Transverse colon (tissue), 4 donors: Measurements from ENCODE around the gene IRGQ. TPM values are rescaled to one million over a fixed set of nuclear protein-coding genes. Genes with fewer than 3 reads are reported as not detected.

ENCODE experiments used
- DNase-seq: peaks from one replicate; pipeline ENCODE4 v3.0.0-alpha.2; 2019
- H3K27ac ChIP-seq, 4 donors: fragments of 200-600 bp; sonication (generic); 2 replicates each; pipeline ENCODE4 v1.5.1; 2016 to 2018; ENCODE audit warnings: inconsistent platforms in 4 of 4
- H3K27me3 ChIP-seq: fragments of 200-600 bp; sonication (generic); 2 replicates; pipeline ENCODE4 v1.5.1; 2017; ENCODE audit warnings: inconsistent platforms
- H3K36me3 ChIP-seq, 4 donors: fragments of 200-600 bp; sonication (generic); 2 replicates each; pipeline ENCODE4 v1.5.1; 2017 to 2019; ENCODE audit warnings: inconsistent platforms in 4 of 4
- H3K4me1 ChIP-seq, 4 donors: fragments of 200-600 bp; sonication (generic); 2 replicates each; pipeline ENCODE4 v1.5.1; 2017 to 2020; ENCODE audit warnings: inconsistent platforms in 4 of 4
- H3K4me3 ChIP-seq, 4 donors: fragments of 200-600 bp; sonication (generic); 1 replicate in 1 of 4; 2 replicates in 3 of 4; pipeline versions ENCODE4 v1.5.1 to v1.6.1; 2017 to 2019; ENCODE audit warnings: inconsistent platforms in 4 of 4
- H3K9me3 ChIP-seq, 2 donors: fragments of 200-600 bp; sonication (generic); 2 replicates each; pipeline ENCODE4 v1.5.1; 2017 to 2019; ENCODE audit warnings: inconsistent platforms in 2 of 2
- CTCF ChIP-seq, 5 experiments: fragments of 200-600 bp in 3 of 5; fragments of 450-650 bp in 2 of 5; sonication (generic) in 3 of 5; IDR thresholded peaks; 1 replicate in 2 of 5; 2 replicates in 3 of 5; pipeline ENCODE4 v1.5.1; 2016 to 2017; ENCODE audit warnings: antibody characterized with exemption in 5 of 5, inconsistent platforms in 3 of 5, mild to moderate bottlenecking in 2 of 5, moderate library complexity in 1 of 5
- EP300 ChIP-seq: sonication (generic); formaldehyde crosslinking; IDR thresholded peaks from one replicate; pipeline ENCODE4 v1.6.1; 2017; ENCODE audit warnings: antibody characterized with exemption, low read depth
- POLR2A ChIP-seq: fragments of 450-650 bp; IDR thresholded peaks from one replicate; pipeline ENCODE4 v1.6.1; 2016; ENCODE audit warnings: antibody characterized with exemption, mild to moderate bottlenecking, moderate library complexity
- POLR2AphosphoS5 ChIP-seq, 3 donors: sonication (generic); formaldehyde crosslinking; IDR thresholded peaks; one replicate each; pipeline ENCODE4 v1.6.1; 2016; ENCODE audit warnings: antibody characterized with exemption in 3 of 3
- WGBS, 2 donors: methylation state at CpG; one replicate each; pipeline ENCODE4 v1.1.5; 2018; ENCODE audit warnings: low coverage in 1 of 2; 5-methylcytosine and 5-hydroxymethylcytosine counted together
- in situ Hi-C, 4 donors: fragments of 200-750 bp; cut with MboI; loops; one replicate each; pipeline versions ENCODE4 v1.15.0 to v1.15.1; 2017; ENCODE audit warnings: low sequenced_read_pairs in 3 of 4, low pct_ligation_motif_present in 1 of 4, low pct_unique_long_range_greater_than_20kb in 1 of 4
- intact Hi-C: fragments of 100-400 bp; cut with DNase I; formaldehyde crosslinking; loops from one replicate; pipeline ENCODE4 v1.15.1; 2023; ENCODE audit warnings: low total_unique reads
- total RNA-seq, 4 donors: library from RNA; depleted of rRNA; stranded (reverse); fragments of >200 nt; gene quantifications; one replicate each; pipeline ENCODE4 v1.1.0, GENCODE V29; 2016

The IRGQ gene
- total RNA-seq, 4 donors from 2014 or later, result 15.7 to 32.5 (median 24.7) TPM

GRCh38 chr19:43596842-43597461, 1.0 kb upstream of the IRGQ start:
- DNase-seq, result no peak
- Histone ChIP-seq H3K4me3 (peak overlapping the region; percentile 50 to 88 (median 66)), H3K9me3 (no peaks in the 10 kb centered on the region), H3K27ac (peak overlapping the region; percentile 86 to 98 (median 96)), H3K4me1 (peaks cover 25 to 40% (median 31%) of the 10 kb centered on the region in 4 donors), H3K36me3 (peaks cover 0 to 18% (median 9%) of the 10 kb centered on the region in 4 donors), H3K27me3 (no peaks in the 10 kb centered on the region)
- intact Hi-C loops, result loop anchor here (10.0 kb wide), 1 partner anchor 62 kb away; the partner anchor contains the start of gene ZNF575
- in situ Hi-C loops, result no loop called here
- TF ChIP-seq CTCF (IDR thresholded peaks at IDR 0.05), result no peak
- TF ChIP-seq POLR2AphosphoS5 (IDR thresholded peaks at IDR 0.05), result no peak
- TF ChIP-seq POLR2A, result no peak
- TF ChIP-seq EP300, result no peak
- WGBS, 2 donors, result 24% methylated on average over 7 of the region's 7 CpGs; no CpG with 5 or more reads in 1 of the 2 donors

GRCh38 chr19:43595605-43595998, 332 bp downstream of the IRGQ start:
- Histone ChIP-seq H3K27me3 (no peaks in the 10 kb centered on the region), H3K4me1 (peaks cover 25 to 40% (median 31%) of the 10 kb centered on the region in 4 donors), H3K9me3 (no peaks in the 10 kb centered on the region), H3K4me3 (peak overlapping the region; percentile 44 to 88 (median 62)), H3K36me3 (peaks cover 0 to 20% (median 9%) of the 10 kb centered on the region in 4 donors), H3K27ac (peak overlapping the region; percentile 86 to 98 (median 96))
- TF ChIP-seq POLR2AphosphoS5 (IDR thresholded peaks at IDR 0.05), result no peak
- TF ChIP-seq EP300, result no peak
- no peak for TF ChIP-seq CTCF (IDR thresholded peaks at IDR 0.05)
- TF ChIP-seq POLR2A, result no peak
- DNase-seq, result peak; percentile 28
- 1% methylated on average over 18 of the region's 18 CpGs; no CpG with 5 or more reads in 1 of the 2 donors for WGBS, 2 donors
- intact Hi-C loops, result loop anchor here (10.0 kb wide), 1 partner anchor 61 kb away; the partner anchor contains the start of gene ZNF575
- in situ Hi-C loops, result no loop called here

- TF ChIP-seq POLR2A, result peak; percentile 26
- TF ChIP-seq EP300, result no peak
- peak; percentile 57 to 86 (median 75) for TF ChIP-seq CTCF (IDR thresholded peaks at IDR 0.05)
- peak in 1 of 3 donors; percentile 7 for TF ChIP-seq POLR2AphosphoS5 (IDR thresholded peaks at IDR 0.05)
- H3K4me1 ChIP-seq, result peaks cover 25 to 40% (median 31%) of the 10 kb centered on the region in 4 donors
- intact Hi-C loops, result loop anchor here (10.0 kb wide), 1 partner anchor 60 kb away; the partner anchor contains the start of gene ZNF575
Measured at GRCh38 chr19:43594710-43595604, 977 bp downstream of the IRGQ start.

More at GRCh38 chr19:43594710-43595604, 977 bp downstream of the IRGQ start:
- DNase-seq, result peak; percentile 62
- H3K9me3 ChIP-seq, result no peaks in the 10 kb centered on the region
- H3K36me3 ChIP-seq, result peaks cover 0 to 20% (median 9%) of the 10 kb centered on the region in 4 donors
- H3K4me3 ChIP-seq, result peak overlapping the region; percentile 44 to 88 (median 62)
- 2% methylated on average over 43 of the region's 64 CpGs; no CpG with 5 or more reads in 1 of the 2 donors for WGBS, 2 donors
- in situ Hi-C loops, result no loop called here
- no peaks in the 10 kb centered on the region for H3K27me3 ChIP-seq
- peak overlapping the region; percentile 86 to 98 (median 96) for H3K27ac ChIP-seq
